NCI-H748 treated with DMSO at 0.1 percent for 48 hours (cell line): ENCODE data around the gene ANKRD10.

Experiments
- DNase-seq: peaks from one replicate; lab custom pipeline; 2025; lab: John Stamatoyannopoulos, UW

ANKRD10 gene

GRCh38 chr13:110944968-110945927, 30.4 kb upstream of the ANKRD10 start:
- no peak for DNase-seq

- peak; percentile 27 for DNase-seq
Observed at GRCh38 chr13:110944121-110944967, 29.5 kb upstream of the ANKRD10 start.

GRCh38 chr13:110942248-110942981, 27.5 kb upstream of the ANKRD10 start:
- DNase-seq, result no peak

GRCh38 chr13:110938662-110939421, 24.0 kb upstream of the ANKRD10 start:
- no peak for DNase-seq

- DNase-seq, result no peak
Observed at GRCh38 chr13:110937511-110938285, 22.8 kb upstream of the ANKRD10 start.

GRCh38 chr13:110936519-110936918, 21.6 kb upstream of the ANKRD10 start:
- no peak for DNase-seq

DNA sequence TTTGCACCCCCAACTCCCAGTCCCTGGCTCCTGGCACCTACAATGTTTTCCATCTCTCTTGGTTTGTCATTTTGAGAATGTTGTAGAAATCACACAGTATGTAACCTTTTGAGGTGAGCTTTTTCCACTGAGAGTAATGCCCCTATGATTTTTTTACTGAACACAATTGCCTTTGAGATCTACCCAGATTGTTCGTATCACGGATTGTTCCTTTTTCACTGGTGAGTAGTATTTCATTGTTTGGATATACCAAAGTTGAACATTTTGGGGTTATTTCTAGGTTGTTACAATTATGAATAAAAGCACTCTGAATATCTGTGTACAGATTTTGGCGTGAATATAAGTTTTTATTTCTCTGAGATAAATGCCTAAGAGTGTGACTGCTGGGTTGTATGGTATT, 17.7 kb upstream of the ANKRD10 start:
- no peak for DNase-seq

- no peak for DNase-seq
Observed at GRCh38 chr13:110929104-110929777, 14.4 kb upstream of the ANKRD10 start.

GRCh38 chr13:110925023-110925612, 10.2 kb upstream of the ANKRD10 start:
- no peak for DNase-seq

GRCh38 chr13:110924639-110924934, 9.7 kb upstream of the ANKRD10 start:
- DNase-seq, result no peak

- DNase-seq, result no peak
Observed at GRCh38 chr13:110923777-110924638, 9.1 kb upstream of the ANKRD10 start.

DNA sequence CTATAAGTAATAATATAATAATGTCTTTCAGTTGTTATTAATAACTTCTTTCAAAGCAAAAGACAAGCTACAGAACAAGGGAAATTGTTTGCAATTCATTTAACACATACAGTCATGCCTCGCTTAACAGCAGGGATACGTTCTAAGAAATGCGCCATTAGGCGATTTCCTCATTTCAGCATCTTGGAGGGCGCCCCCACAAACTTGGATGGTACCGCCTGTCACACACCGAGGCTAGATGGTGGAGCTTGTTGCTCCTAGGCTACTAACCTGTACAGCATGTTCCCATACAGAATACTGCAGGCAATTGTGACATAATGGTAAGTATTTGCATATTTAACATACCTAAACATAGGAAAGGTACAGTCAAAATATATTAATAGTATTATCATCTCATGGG, 8.2 kb upstream of the ANKRD10 start:
- no peak for DNase-seq

- no peak for DNase-seq
Observed at GRCh38 chr13:110922506-110922905, 7.6 kb upstream of the ANKRD10 start.

GRCh38 chr13:110921695-110922094, 6.8 kb upstream of the ANKRD10 start:
- no peak for DNase-seq

GRCh38 chr13:110921209-110921608, 6.3 kb upstream of the ANKRD10 start:
- no peak for DNase-seq

- DNase-seq, result no peak
Observed at GRCh38 chr13:110920038-110920437, 5.2 kb upstream of the ANKRD10 start.

GRCh38 chr13:110916301-110917142, 1.7 kb upstream of the ANKRD10 start:
- DNase-seq, result peak; percentile 9

- peak; percentile 36 for DNase-seq
Observed at GRCh38 chr13:110915874-110916206, 971 bp upstream of the ANKRD10 start.
